ENCODE measurements around the gene EGLN3. TPM values are rescaled to one million over a fixed set of nuclear protein-coding genes. Genes with fewer than 3 reads are reported as not detected.
"Not testable (repeated sequence)": the region's sequence is repeated elsewhere in the genome, so short reads cannot be mapped to it uniquely, and the experiment has no call there.

Gene EGLN3
- total RNA-seq, 4 donors from 2014 or later, result 17.7 to 39.8 (median 33.5) TPM

GRCh38 chr14:33972583-33973081, 21.8 kb upstream of the EGLN3 start:
- peaks cover 0 to 7% (median 0%) of the 10 kb centered on the region in 3 donors for H3K9me3 ChIP-seq
- peaks cover 0 to 11% (median 0%) of the 10 kb centered on the region in 3 donors for H3K4me1 ChIP-seq
- TF ChIP-seq CTCF (IDR thresholded peaks at IDR 0.05) (no peak), POLR2AphosphoS5 (IDR thresholded peaks at IDR 0.05) (no peak), POLR2A (IDR thresholded peaks at IDR 0.05) (no peak)
- H3K4me3 ChIP-seq, result no peak overlapping the region
- no peak for ATAC-seq
- H3K27ac ChIP-seq, result no peak overlapping the region
- H3K27me3 ChIP-seq, result no peaks in the 10 kb centered on the region
- 82 to 90% methylated on average over 5 to 6 of the region's 6 CpGs for WGBS, 2 donors (ENCODE audit: low coverage in 1 of 2)
- no peaks in the 10 kb centered on the region for H3K36me3 ChIP-seq

- not testable (repeated sequence) for H3K4me3 ChIP-seq, H3K9me3 ChIP-seq, H3K27ac ChIP-seq, H3K36me3 ChIP-seq, H3K27me3 ChIP-seq, ATAC-seq
- WGBS, 2 donors (ENCODE audit: low coverage in 1 of 2), result 83 to 88% methylated on average over 1 of the region's 1 CpG
- H3K4me1 ChIP-seq, result peaks cover 0 to 11% (median 0%) of the 10 kb centered on the region in 3 donors
Observed at GRCh38 chr14:33969846-33970245, 19.0 kb upstream of the EGLN3 start.

GRCh38 chr14:33968722-33969121, 17.8 kb upstream of the EGLN3 start:
- 29 to 43% methylated on average over 1 of the region's 1 CpG for WGBS, 2 donors (ENCODE audit: low coverage in 1 of 2)
- H3K36me3 ChIP-seq, result no peaks in the 10 kb centered on the region
- H3K9me3 ChIP-seq, result peaks cover 0 to 7% (median 0%) of the 10 kb centered on the region in 3 donors
- TF ChIP-seq POLR2AphosphoS5 (IDR thresholded peaks at IDR 0.05), result no peak
- no peak for TF ChIP-seq CTCF (IDR thresholded peaks at IDR 0.05)
- no peak for TF ChIP-seq EP300 (IDR thresholded peaks at IDR 0.05)
- no peak for ATAC-seq
- no peak overlapping the region for H3K4me3 ChIP-seq
- H3K27ac ChIP-seq, result no peak overlapping the region
- peaks cover 0 to 6% (median 0%) of the 10 kb centered on the region in 3 donors for H3K4me1 ChIP-seq
- H3K27me3 ChIP-seq, result no peaks in the 10 kb centered on the region

GRCh38 chr14:33967138-33967537, 16.3 kb upstream of the EGLN3 start:
- no peak overlapping the region for H3K27ac ChIP-seq
- no peaks in the 10 kb centered on the region for H3K36me3 ChIP-seq
- H3K4me1 ChIP-seq, result no peaks in the 10 kb centered on the region
- WGBS, 2 donors (ENCODE audit: low coverage in 1 of 2), result 70 to 80% methylated on average over 2 to 3 of the region's 4 CpGs
- no peak for ATAC-seq
- no peaks in the 10 kb centered on the region for H3K27me3 ChIP-seq
- H3K9me3 ChIP-seq, result peaks cover 0 to 7% (median 0%) of the 10 kb centered on the region in 3 donors
- H3K4me3 ChIP-seq, result no peak overlapping the region
- TF ChIP-seq POLR2AphosphoS5 (IDR thresholded peaks at IDR 0.05), result no peak
- no peak for TF ChIP-seq EP300 (IDR thresholded peaks at IDR 0.05)
- no peak for TF ChIP-seq CTCF (IDR thresholded peaks at IDR 0.05)
- TF ChIP-seq POLR2A (IDR thresholded peaks at IDR 0.05), result no peak

- no peaks in the 10 kb centered on the region for H3K36me3 ChIP-seq
- ATAC-seq, result no peak
- no peaks in the 10 kb centered on the region for H3K27me3 ChIP-seq
- H3K4me1 ChIP-seq, result no peaks in the 10 kb centered on the region
- WGBS, 2 donors (ENCODE audit: low coverage in 1 of 2), result 81 to 85% methylated on average over 6 of the region's 6 CpGs
- peaks cover 0 to 7% (median 0%) of the 10 kb centered on the region in 3 donors for H3K9me3 ChIP-seq
- no peak overlapping the region for H3K27ac ChIP-seq
- TF ChIP-seq POLR2A (IDR thresholded peaks at IDR 0.05), result no peak
- TF ChIP-seq EP300 (IDR thresholded peaks at IDR 0.05), result no peak
- no peak for TF ChIP-seq POLR2AphosphoS5 (IDR thresholded peaks at IDR 0.05)
- no peak for TF ChIP-seq CTCF (IDR thresholded peaks at IDR 0.05)
- no peak overlapping the region for H3K4me3 ChIP-seq
Observed at GRCh38 chr14:33966276-33966675, 15.4 kb upstream of the EGLN3 start.

All from gastroesophageal sphincter (tissue), 4 donors.